NT2/D1 (cell line): Measurements from ENCODE around the gene TMEM255B.

Source experiments
- DNase-seq: peaks from one replicate; pipeline ENCODE4 v3.0.0-alpha.2; 2011; ENCODE audit warnings: low read depth, low spot score
- H3K27me3 ChIP-seq: 2 replicates; pipeline ENCODE4 v1.6.0; 2011; ENCODE audit warnings: mild to moderate bottlenecking; ENCODE audit not compliant: insufficient read length, insufficient read depth
- H3K36me3 ChIP-seq: 2 replicates; pipeline ENCODE4 v1.6.1; 2011; ENCODE audit warnings: mild to moderate bottlenecking, low read length, mixed read lengths; ENCODE audit not compliant: insufficient read depth, insufficient read length
- H3K4me1 ChIP-seq: 2 replicates; pipeline ENCODE4 v1.5.1; 2011; ENCODE audit not compliant: insufficient read depth, insufficient read length
- H3K4me3 ChIP-seq: 2 replicates; pipeline ENCODE4 v1.5.1; 2011; ENCODE audit warnings: low read depth; ENCODE audit not compliant: insufficient read length
- H3K9ac ChIP-seq: 2 replicates; pipeline ENCODE4 v1.6.0; 2011; ENCODE audit warnings: low read depth; ENCODE audit not compliant: insufficient read length
- H3K9me3 ChIP-seq: 2 replicates; pipeline ENCODE4 v1.5.1; 2011; ENCODE audit warnings: mild to moderate bottlenecking, low read length; ENCODE audit not compliant: insufficient read depth
- SUZ12 ChIP-seq: IDR thresholded peaks from 2 replicates; pipeline ENCODE4 v1.6.1; 2011; ENCODE audit not compliant: insufficient read length, insufficient read depth; ENCODE audit errors: extremely low read depth
- YY1 ChIP-seq: IDR thresholded peaks from 2 replicates; pipeline ENCODE4 v1.6.1; 2011; ENCODE audit not compliant: insufficient read length, insufficient read depth
- ZNF274 ChIP-seq: IDR thresholded peaks from 2 replicates; pipeline ENCODE4 v1.6.1; 2011; ENCODE audit warnings: mild to moderate bottlenecking, low read depth, low read length

The TMEM255B gene

DNA sequence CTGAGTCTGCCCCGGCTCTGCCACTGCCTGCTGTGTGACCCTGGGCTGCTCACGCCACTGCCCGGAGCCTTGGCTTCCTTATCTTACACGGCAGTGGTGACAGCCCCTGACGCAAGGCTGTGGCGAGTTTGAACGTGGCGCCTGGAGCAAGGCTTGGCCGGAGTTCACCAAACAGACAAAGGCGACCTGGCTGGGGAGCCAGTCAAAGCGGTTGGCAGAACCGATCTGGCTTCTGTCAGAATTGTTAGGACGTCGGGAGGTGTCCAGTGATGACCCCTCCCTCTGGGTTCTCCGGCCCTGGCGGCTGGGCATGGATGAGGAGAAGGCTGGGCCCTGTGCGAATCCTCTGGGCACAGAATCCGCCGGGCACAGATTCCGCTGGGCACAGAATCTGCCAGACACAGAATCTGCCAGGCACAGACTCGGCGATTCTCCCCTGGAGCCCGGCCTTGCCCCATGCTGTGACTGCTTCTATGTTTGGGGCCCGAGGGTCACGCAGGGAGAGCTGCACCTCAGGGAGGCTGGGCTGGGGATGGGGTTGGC lies 11.7 kb upstream of the TMEM255B start:
- DNase-seq, result no peak
- Histone ChIP-seq H3K36me3 (no peaks in the 10 kb centered on the region), H3K9me3 (peaks cover 3% of the 10 kb centered on the region; the same call in 1 of the 2 replicates), H3K4me3 (no peak overlapping the region), H3K4me1 (peaks cover 24% of the 10 kb centered on the region), H3K27me3 (no peaks in the 10 kb centered on the region), H3K9ac (no peak overlapping the region)
- TF ChIP-seq SUZ12 (no peak), YY1 (no peak), ZNF274 (no peak)

DNA sequence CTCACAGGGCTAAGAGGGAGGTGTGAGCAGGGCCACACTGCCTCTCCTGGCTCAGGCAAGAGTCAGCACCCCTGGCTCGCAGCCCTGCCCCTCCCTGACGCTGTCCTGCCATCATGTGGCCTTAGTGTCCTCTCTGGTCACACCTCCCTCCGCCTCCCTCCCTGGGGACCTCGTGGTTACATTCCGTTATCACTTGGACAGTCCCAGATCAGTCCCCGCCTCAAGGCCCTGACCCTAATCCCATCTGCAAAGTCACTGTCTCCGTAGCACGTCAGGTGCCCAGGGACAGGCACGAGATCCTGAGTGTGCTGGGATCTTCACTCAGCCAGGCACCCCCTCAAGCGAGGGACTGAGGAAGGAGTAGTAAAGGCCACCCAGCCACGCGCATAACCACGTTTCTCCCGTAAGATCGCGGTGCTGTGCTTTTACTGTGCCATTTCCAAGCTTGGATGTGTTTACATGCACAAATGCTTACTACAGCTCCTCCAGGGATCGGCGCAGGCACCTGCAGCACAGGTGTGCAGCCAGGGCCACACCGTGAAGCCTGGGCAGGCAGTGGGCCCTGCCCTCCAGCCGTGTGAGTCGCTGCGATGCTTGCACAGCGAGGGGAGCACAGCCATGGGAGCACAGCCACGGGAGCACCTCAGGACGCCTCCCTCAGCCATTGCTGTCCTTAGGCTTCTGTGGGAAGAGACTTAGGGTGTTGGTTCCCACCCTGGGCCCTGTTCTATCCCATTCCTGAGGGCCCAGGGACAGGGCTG lies 10.7 kb upstream of the TMEM255B start:
- H3K4me3 ChIP-seq, result no peak overlapping the region
- H3K9ac ChIP-seq, result no peak overlapping the region
- peaks cover 17% of the 10 kb centered on the region for H3K4me1 ChIP-seq
- no peak for DNase-seq
- TF ChIP-seq ZNF274 (no peak), YY1 (no peak), SUZ12 (no peak)
- H3K36me3 ChIP-seq, result no peaks in the 10 kb centered on the region
- H3K27me3 ChIP-seq, result no peaks in the 10 kb centered on the region
- H3K9me3 ChIP-seq, result peaks cover 3% of the 10 kb centered on the region; the same call in 1 of the 2 replicates

DNA sequence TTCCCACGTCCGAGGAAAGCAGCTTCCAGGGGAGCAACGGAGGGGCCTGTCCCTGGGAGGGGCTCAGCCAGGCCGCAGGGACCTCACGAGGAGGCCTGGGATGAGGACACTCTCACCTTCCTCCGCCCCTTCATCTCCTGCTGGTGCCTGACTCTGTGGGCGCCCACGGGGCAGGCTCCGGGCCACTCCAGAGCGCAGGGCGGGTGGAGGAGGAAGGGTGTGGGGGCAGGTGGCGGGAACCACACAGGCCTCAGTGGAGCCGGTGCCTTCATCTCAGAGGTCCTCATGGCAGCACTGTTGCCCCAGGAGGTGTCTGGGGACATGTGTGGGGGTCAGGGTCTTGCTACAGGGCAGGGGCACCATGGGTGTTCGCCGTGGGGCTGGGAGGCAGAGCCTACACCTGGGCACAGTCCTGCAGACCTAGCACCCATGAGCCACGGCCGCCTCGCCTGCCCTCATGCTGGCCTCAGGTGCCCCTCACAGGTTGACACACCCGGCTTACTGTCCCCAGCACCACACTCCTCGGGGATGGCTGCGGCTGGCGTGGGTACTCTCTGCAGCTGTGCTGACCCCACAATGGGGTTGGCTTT lies 10.1 kb upstream of the TMEM255B start:
- Histone ChIP-seq H3K4me3 (no peak overlapping the region), H3K4me1 (peaks cover 10% of the 10 kb centered on the region), H3K27me3 (no peaks in the 10 kb centered on the region), H3K36me3 (no peaks in the 10 kb centered on the region), H3K9me3 (peaks cover 3% of the 10 kb centered on the region; the same call in 1 of the 2 replicates), H3K9ac (no peak overlapping the region)
- no peak for DNase-seq
- TF ChIP-seq ZNF274 (no peak), SUZ12 (no peak), YY1 (no peak)

DNA sequence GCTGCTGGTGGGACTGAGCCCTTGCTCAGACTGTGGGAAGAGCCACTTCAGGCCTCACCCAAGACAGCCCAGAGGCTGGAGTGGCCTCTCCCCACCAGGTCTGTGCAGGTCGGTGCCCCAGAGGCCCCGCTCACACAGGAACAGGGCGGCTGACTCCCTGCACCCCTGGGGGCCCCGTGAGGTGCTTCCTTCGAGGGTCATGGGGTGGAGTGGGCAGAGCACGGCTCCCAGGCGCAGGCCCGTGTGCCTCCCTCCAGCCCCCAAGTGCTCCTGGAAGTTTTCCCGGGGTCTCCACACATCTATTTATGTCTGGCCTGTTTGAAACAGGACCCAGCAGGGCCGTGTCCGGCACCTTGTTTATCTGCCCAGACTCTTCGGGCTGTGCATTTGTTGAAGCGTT lies 9.5 kb upstream of the TMEM255B start:
- Histone ChIP-seq H3K27me3 (no peaks in the 10 kb centered on the region), H3K9ac (no peak overlapping the region), H3K9me3 (peaks cover 3% of the 10 kb centered on the region; the same call in 1 of the 2 replicates), H3K4me3 (no peak overlapping the region), H3K4me1 (peaks cover 4% of the 10 kb centered on the region), H3K36me3 (no peaks in the 10 kb centered on the region)
- no peak for DNase-seq
- no peak for TF ChIP-seq YY1
- TF ChIP-seq ZNF274, result no peak
- TF ChIP-seq SUZ12, result no peak

DNA sequence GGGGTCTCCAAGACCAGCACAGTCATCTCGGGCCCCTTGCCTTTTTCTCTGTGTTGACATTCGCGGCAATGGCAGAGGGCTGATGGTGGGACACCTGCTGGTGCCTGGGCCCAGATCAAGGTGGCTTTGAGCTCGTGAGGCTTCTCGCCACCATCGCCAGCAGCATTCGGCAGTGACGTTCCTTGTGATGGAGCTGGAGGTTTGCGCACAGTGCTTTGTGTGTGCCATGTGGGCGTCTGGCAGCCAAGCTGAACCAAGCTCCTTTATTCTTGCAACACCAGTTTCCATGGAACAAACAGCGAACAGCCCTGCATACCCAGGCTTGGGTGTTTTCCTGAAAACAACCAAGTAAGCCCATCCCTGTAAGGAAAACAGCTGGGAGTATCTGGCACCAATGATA lies 9.1 kb upstream of the TMEM255B start:
- no peak overlapping the region for H3K9ac ChIP-seq
- TF ChIP-seq ZNF274 (no peak), YY1 (no peak), SUZ12 (no peak)

DNA sequence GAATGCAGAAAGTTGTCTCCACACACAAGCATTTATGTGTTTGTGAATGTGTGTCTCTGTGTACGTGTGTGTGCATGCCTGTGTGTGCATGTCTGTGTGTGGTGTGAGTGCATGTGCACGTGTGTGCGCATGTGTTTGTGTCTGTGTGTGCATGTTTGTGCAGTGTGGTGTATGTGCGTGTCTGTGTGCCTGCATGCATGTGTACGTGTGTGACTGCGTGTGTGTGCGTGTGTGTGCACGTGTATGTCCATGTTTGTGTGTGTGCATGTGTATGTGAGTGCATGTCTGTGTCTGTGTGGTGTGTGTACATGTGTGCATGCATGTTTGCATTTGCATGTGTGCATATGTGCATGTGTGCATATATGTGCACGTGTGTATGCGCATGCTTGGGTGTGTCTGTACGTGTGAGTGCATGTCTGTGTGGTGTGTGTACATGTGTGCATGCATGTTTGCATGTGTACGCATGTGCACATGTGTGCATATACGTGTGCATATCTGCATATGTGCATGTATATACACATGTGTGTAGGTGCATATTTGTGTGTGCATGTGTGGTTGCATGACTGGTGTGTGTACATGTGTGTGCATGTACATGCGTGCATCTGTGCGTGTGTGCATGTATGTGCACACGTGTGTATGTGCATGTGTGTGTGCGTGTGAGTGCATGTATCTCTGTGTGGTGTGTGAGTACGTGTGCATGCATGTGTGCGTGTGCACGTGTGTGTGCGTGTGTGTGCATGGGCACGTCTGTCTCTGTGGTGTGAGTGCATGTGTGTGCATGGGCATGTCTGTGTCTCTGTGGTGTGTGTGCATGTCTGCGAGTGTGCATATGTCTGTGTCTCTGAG lies 8.2 kb upstream of the TMEM255B start:
- Histone ChIP-seq H3K9ac (no peak overlapping the region), H3K9me3 (peaks cover 3% of the 10 kb centered on the region; the same call in 1 of the 2 replicates), H3K4me1 (peaks cover 4% of the 10 kb centered on the region), H3K36me3 (no peaks in the 10 kb centered on the region), H3K4me3 (no peak overlapping the region), H3K27me3 (no peaks in the 10 kb centered on the region)
- no peak for DNase-seq
- TF ChIP-seq SUZ12 (no peak), ZNF274 (no peak), YY1 (no peak)

More for the DNA sequence above, 9.1 kb upstream of the TMEM255B start:
- Histone ChIP-seq H3K36me3 (no peaks in the 10 kb centered on the region), H3K4me3 (no peak overlapping the region), H3K4me1 (peaks cover 4% of the 10 kb centered on the region), H3K27me3 (no peaks in the 10 kb centered on the region), H3K9me3 (peaks cover 3% of the 10 kb centered on the region; the same call in 1 of the 2 replicates)
- no peak for DNase-seq
